Measurements from ENCODE around the gene PNKP.

PNKP gene

DNA sequence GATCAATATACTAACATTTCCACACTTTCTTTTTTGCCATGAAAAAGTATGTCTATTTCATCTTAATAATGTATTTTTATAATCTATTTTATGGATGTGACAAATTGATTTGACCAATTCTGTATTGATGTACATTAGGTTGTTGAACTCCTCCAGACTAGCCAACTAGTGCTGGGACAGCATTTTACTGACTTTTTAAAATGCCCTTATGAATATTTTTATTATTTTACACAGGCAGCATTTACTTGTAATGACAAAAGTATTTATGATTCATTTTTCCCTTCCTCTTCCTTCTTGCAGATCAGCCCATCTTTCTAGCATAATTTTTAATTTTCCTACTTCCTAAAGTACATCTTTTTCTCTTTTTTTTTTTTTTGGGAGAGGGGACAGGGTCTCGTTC is 53.4 kb downstream of the PNKP start:
- no peak for DNase-seq

GRCh38 chr19:49812997-49813861 is 54.1 kb downstream of the PNKP start, which contains the start of gene FUZ:
TSS of gene FUZ (minus strand) at chr19:49813292. CDS start at chr19:49813106, 186 bp downstream.
- DNase-seq = peak; percentile 99

- no peak for DNase-seq
Measured at GRCh38 chr19:49812452-49812996, 54.9 kb downstream of the PNKP start.

GRCh38 chr19:49811328-49811727 is 56.0 kb downstream of the PNKP start:
- DNase-seq = no peak
